ENCODE results near the gene GTPBP3. TPM values are rescaled to one million over a fixed set of nuclear protein-coding genes. Genes with fewer than 3 reads are reported as not detected.

The GTPBP3 gene
- total RNA-seq, 4 donors from 2014 or later: 6.7 to 21.3 (median 11.1) TPM

DNA sequence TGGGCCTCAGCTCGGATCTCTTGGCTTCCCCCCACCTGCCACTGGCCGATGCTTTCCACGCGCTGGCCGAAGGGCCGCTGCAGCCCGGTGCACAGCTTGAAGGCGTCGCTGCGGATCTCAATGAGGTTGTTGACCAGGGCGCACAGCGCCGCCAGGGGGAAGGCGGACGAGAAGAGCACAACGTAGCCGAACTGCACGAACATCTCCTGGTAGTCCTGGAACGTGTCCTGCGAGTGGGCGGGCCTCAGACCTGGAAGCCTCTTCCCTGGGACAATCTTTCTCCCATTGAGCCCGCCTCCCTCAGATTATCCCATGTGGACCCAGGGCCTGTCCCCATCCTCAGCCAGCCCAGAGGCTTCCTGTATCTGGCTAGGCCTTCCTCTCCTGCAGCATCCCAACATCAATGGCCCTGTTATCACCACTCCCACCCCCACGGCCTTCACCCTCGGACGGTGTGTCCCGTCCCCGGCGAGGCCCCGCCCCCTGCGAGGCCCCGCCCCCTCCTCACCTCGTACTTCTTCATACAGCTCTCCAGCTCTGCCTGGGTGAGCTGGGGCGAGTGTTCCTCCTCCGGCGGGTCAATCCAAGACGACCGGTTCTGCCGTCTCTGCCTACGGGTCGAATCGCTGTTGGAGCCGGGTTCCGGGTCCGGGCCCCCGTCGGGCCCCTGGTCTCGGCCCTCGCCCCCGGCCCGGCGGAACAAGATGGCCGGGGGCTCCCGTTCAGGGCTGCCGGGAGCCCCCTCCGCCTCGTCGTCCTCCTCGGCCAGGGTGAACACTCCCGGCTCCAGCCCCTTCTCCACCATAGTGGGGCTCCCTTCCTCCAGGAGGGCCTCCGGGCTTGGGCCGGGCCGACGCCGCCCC is 9.5 kb upstream of the GTPBP3 start:
- TF ChIP-seq, protein P1, sequence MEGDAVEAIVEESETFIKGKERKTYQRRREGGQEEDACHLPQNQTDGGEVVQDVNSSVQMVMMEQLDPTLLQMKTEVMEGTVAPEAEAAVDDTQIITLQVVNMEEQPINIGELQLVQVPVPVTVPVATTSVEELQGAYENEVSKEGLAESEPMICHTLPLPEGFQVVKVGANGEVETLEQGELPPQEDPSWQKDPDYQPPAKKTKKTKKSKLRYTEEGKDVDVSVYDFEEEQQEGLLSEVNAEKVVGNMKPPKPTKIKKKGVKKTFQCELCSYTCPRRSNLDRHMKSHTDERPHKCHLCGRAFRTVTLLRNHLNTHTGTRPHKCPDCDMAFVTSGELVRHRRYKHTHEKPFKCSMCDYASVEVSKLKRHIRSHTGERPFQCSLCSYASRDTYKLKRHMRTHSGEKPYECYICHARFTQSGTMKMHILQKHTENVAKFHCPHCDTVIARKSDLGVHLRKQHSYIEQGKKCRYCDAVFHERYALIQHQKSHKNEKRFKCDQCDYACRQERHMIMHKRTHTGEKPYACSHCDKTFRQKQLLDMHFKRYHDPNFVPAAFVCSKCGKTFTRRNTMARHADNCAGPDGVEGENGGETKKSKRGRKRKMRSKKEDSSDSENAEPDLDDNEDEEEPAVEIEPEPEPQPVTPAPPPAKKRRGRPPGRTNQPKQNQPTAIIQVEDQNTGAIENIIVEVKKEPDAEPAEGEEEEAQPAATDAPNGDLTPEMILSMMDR (IDR thresholded peaks at IDR 0.05 in 4 of 5, conservative IDR thresholded peaks at IDR 0.05 in 1 of 5): no peak
- no peak for TF ChIP-seq POLR2A (IDR thresholded peaks at IDR 0.05)
- H3K4me1 ChIP-seq: no peaks in the 10 kb centered on the region
- in situ Hi-C loops (cut with MboI; ENCODE audit: low sequenced_read_pairs in 4 of 4): no loop called here
- no peaks in the 10 kb centered on the region for H3K36me3 ChIP-seq
- intact Hi-C loops (cut with DNase I; ENCODE audit: low total_unique reads): no loop called here
- no peak overlapping the region for H3K4me3 ChIP-seq
- no peaks in the 10 kb centered on the region for H3K27me3 ChIP-seq
- no peak for DNase-seq
- H3K27ac ChIP-seq: no peak overlapping the region
- H3K9me3 ChIP-seq: no peaks in the 10 kb centered on the region
- ATAC-seq: no peak

DNA sequence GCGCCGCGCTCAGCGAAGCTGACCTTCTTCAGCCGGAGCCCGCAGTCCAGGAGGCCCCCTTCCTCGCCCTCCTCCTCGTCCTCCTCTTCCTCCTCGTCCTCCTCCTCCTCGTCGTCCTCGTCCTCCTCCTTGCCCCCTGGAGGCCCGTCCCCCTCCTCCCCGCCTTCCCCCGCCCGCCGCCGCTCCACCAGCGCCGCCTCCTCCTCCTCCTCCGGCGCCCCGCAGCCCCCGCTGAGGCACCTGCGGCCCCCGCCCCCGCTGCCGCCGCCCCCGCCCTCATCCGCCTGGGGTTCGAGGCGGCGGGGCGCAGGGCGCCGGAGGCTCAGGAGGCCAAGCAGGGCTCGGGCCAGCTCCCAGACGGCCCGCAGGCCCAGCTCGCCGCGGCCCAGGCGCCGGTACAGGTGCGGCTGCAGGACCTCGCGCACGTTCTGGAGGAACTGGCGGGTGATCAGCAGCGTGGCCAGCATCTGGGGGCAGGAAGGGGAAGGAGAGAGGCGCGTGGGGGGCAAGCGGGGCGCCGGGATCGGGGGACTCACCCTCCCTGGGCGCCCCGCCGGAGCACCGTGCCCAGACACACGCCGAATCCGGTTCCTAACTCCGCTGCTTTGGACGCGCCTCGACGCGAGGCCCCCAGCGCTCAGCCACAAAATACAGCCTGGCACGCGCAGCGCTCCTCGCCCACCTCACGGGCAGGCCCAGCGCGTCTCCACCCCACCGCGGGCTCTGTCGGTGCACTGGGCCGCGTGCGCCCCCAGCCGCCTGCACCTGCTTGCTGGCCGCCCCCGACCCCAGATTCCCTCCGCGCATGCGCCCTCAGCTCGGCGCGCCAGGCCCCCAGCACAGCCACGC is 8.6 kb upstream of the GTPBP3 start:
- Histone ChIP-seq H3K36me3 (no peaks in the 10 kb centered on the region), H3K4me3 (no peak overlapping the region), H3K27ac (no peak overlapping the region), H3K9me3 (no peaks in the 10 kb centered on the region), H3K27me3 (no peaks in the 10 kb centered on the region), H3K4me1 (peaks cover 0 to 1% of the 10 kb centered on the region in 2 donors)
- no peak for ATAC-seq
- TF ChIP-seq POLR2A (IDR thresholded peaks at IDR 0.05): no peak
- TF ChIP-seq, protein P1 (IDR thresholded peaks at IDR 0.05 in 4 of 5, conservative IDR thresholded peaks at IDR 0.05 in 1 of 5): no peak
- DNase-seq: no peak
- in situ Hi-C loops (cut with MboI; ENCODE audit: low sequenced_read_pairs in 4 of 4) (no loop called here), intact Hi-C loops (cut with DNase I; ENCODE audit: low total_unique reads) (no loop called here)

DNA sequence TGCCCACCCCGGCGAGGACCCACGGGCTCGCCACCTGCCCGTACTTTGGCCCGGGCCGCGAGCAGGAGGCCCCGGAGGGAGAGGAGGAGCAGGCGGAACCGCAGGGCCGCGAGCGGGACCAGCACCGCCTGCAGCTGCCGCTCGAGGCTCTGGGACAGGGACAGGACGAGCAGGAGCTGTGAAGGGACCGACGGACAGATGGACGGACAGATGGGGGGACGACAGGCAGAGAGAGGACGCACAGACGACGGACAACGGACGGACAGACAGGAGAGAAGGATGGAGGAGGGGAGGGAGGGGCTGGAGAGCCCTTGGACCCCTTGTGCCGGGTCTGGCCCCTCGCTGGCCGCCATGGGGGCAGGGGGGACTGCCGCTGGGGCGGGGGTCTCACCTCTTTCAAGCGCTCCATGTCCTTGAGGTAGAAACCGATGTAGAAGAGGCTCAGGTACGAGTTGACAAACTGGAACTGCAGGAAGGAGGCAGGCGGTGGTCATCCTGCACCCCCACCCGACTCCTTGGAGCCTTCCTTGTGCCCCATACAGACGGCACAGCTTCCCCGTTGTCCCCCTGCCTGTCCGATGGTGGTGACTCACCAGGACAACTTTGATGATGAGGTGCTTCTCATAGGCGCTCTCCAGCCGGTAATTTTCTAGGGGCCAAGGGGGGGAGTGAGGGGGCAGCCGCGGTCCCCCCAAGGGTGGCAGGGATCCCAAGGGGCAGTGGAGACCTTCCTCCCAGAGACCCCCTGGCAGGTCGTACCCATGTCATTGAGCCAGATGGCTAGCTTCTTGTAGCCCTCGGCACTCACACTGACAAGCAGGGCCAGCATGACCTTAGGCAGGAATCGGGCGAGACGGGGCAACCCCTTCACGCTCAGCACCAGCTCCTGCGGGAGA is 7.7 kb upstream of the GTPBP3 start:
- ATAC-seq (no peak), DNase-seq (no peak)
- intact Hi-C loops (cut with DNase I; ENCODE audit: low total_unique reads) (loop anchor here (10.0 kb wide), 1 partner anchor 225 kb away; the partner anchor contains the start of gene COLGALT1), in situ Hi-C loops (cut with MboI; ENCODE audit: low sequenced_read_pairs in 4 of 4) (no loop called here)
- Histone ChIP-seq H3K36me3 (no peaks in the 10 kb centered on the region), H3K4me3 (no peak overlapping the region), H3K27ac (no peak overlapping the region), H3K27me3 (no peaks in the 10 kb centered on the region), H3K4me1 (peaks cover 0 to 4% of the 10 kb centered on the region in 2 donors), H3K9me3 (no peaks in the 10 kb centered on the region)
- TF ChIP-seq, protein P1 (IDR thresholded peaks at IDR 0.05 in 4 of 5, conservative IDR thresholded peaks at IDR 0.05 in 1 of 5): no peak
- no peak for TF ChIP-seq POLR2A (IDR thresholded peaks at IDR 0.05)

DNA sequence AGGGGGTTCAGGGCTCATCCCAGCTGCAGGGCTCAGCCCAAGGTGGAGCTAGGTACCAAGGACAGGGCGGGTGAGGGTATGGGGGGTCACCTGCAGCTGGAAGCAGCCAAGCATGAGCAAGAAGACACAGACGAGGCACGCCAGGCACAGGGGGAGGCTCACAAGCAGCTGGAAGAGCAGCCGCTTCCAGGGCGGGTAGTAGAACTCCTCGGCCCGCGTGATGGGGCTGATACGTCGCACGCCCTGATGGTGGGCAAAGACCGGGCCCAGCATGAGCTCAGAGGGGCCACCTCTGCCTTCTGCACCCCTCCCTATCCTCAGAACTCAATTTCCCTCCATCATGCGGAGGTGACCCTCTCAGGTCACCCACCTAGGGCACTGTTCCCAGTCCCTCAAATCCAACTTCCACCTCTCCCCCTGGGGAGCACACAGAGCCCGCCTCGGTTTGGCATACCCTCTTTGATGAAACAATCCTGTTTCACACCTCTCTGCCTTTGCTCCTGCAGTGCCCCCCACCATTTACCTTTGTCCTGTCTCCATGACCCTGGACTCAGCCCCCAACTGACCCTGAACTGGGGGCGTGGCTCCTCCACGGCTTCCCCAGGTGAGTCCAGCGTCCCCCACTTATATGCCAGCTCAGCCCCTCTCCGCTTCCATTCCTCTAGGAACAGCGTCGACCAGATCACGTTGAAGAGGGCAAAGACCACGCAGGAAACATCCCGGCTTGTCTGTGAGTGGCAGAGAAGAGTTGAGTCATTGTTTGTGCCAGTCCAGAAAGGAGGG is 6.9 kb upstream of the GTPBP3 start:
- no peak for DNase-seq
- Histone ChIP-seq H3K9me3 (no peaks in the 10 kb centered on the region), H3K4me1 (peaks cover 6 to 10% of the 10 kb centered on the region in 2 donors), H3K27me3 (no peaks in the 10 kb centered on the region), H3K4me3 (no peak overlapping the region), H3K27ac (no peak overlapping the region), H3K36me3 (no peaks in the 10 kb centered on the region)
- TF ChIP-seq, protein P1 (IDR thresholded peaks at IDR 0.05 in 4 of 5, conservative IDR thresholded peaks at IDR 0.05 in 1 of 5): no peak
- TF ChIP-seq POLR2A (IDR thresholded peaks at IDR 0.05): no peak
- intact Hi-C loops (cut with DNase I; ENCODE audit: low total_unique reads): loop anchor here (10.0 kb wide), 1 partner anchor 224 kb away; the partner anchor contains the start of gene COLGALT1
- ATAC-seq: no peak
- in situ Hi-C loops (cut with MboI; ENCODE audit: low sequenced_read_pairs in 4 of 4): no loop called here
